T-helper 2 cell (primary cell): ENCODE measurements around the gene SNRNP25.
"Not testable (repeated sequence)": the region's sequence is repeated elsewhere in the genome, so short reads cannot be mapped to it uniquely, and the experiment has no call there.

Experiments used
- DNase-seq, 5 experiments: peaks; one replicate each; pipeline versions ENCODE4 v3.0.0 to v3.0.0-alpha.2; 2012 to 2022

Gene SNRNP25

GRCh38 chr16:42069-42457 lies 11.6 kb upstream of the SNRNP25 start:
- no peak for DNase-seq

DNA sequence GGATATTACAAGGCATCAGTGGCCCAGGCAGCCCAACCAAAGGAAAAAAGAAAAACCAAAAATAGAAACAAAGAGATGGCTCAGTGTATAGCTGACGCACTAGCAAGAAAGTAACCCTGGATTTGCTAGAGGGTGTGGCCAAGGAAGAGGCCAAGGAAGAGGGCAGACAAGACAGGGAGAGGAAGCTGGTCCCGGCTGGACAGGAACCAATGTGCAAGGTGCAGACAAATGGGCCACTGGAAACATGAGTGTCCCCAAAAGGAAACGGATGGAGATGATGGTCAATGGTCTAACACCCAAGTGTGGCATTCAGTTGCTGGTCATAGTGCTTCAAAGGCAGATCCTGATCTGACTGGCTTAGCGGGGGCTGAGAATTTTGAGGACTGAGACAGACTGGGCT lies 10.9 kb upstream of the SNRNP25 start:
- DNase-seq: no peak

GRCh38 chr16:43294-43693 lies 10.3 kb upstream of the SNRNP25 start:
- no peak for DNase-seq

DNA sequence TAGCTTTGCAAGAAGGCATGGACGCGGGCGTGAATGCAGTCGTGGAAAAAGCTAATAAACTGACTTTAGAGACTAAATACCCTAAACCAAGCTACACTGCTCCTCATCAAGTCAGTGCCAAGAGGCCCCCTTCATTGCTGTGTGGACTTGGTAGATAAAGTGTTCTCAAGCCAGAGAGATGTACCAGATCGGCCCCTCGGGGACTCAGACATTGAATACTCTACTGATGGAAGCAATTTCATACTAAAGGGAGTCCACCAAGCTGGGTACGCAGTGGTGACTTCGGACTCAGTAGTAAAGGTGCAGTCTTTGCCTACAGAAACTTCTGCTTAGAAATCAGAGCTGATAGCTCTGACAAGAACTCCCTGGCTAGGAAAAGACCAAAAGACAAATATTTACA lies 9.0 kb upstream of the SNRNP25 start:
- no peak for DNase-seq

DNA sequence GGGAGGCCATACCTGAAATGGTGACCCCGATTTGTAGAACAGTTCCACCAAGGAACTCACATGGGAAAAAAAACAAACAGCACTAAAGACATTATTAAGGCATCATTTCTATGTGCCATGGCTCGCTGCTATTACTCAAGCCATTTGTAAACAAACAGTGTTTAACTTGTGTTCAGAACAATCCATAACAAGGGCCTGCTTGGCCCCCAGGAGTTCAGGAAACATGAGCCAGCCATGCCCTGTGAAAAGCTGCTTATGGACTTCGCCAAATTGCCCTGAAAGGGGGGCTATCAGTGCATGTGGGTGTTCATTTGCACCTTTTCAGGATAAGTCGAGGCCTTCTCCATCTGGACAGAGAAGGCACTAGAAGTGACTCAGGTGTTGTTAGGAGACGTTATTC lies 8.2 kb upstream of the SNRNP25 start:
- DNase-seq: no peak

DNA sequence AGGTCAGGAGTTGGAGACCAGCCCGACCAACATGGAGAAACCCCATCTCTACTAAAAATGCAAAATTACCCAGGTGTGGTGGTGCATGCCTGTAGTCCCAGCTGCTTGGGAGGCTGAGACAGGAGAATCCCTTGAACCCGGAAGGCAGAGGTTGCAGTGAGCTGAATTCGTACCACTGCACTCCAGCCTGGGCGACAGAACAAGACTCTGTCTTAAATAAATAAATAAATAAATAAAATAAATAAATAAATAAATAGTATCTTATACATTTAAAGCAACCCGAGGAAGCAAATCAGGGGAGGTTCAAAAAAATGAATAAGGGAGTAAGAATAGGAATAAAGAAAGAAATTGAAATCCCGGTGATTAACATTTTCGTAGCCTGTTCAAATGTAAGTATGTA lies 7.1 kb upstream of the SNRNP25 start:
- DNase-seq: not testable (repeated sequence)

GRCh38 chr16:47234-47633 lies 6.4 kb upstream of the SNRNP25 start:
- DNase-seq: no peak

DNA sequence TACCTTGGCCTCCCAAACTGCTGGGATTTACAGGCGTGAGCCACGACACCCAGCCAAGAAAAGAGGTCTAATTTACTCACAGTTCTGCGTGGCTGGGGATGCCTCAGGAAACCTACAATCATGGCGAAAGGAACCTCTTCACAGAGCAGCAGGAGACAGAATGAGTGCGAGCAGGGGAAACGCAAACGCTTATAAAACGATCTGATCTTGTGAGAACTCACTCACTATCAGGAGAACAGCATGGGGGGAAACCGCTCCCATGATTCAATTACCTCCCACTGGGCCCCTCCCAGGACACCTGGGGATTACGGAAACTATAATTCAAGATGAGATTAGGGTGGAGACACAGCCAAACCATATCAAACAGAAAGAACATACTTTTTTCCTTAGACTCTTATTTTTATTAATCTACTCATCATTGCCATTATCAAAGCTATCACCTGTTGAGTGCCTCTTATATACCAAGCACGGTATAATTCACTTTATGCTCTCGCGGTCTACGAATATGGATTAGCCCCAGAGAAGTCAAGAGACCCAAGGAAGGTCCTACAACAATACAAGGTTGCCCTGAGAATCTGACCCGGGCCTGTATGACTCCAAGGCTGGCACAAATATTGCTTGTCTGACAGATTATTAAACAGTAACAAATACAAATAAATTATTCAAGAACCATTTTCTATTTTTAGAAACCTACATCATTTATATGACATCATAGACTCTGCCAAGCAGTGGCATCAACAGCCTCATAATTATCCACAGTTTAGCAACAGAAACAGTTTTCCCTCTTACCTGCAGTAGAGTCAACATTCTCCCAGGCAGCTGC lies 2.6 kb upstream of the SNRNP25 start:
- DNase-seq: no peak

DNA sequence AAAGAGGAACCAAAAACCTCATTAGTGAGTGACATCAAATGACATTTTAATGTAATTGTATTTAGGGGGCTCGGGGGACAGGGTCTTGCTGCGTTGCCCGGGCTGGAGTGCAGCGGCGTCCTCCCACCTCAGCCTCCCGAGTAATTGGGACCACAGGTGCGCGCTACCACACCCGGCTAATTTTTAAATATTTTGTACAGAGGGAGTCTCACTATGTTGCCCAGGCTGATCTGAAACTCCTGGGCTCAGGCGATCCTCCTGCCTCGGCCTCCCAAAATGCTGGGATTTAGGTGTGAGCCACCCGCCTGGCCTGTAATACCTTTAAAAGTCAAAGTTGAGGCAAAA lies 581 bp downstream of the SNRNP25 start:
- DNase-seq: no peak

- DNase-seq: no peak
Observed at GRCh38 chr16:55571-56136, 2.0 kb downstream of the SNRNP25 start.

GRCh38 chr16:56231-56927 lies 2.8 kb downstream of the SNRNP25 start:
- no peak for DNase-seq

- DNase-seq: no peak
Observed at GRCh38 chr16:57711-58110, 4.1 kb downstream of the SNRNP25 start.

DNA sequence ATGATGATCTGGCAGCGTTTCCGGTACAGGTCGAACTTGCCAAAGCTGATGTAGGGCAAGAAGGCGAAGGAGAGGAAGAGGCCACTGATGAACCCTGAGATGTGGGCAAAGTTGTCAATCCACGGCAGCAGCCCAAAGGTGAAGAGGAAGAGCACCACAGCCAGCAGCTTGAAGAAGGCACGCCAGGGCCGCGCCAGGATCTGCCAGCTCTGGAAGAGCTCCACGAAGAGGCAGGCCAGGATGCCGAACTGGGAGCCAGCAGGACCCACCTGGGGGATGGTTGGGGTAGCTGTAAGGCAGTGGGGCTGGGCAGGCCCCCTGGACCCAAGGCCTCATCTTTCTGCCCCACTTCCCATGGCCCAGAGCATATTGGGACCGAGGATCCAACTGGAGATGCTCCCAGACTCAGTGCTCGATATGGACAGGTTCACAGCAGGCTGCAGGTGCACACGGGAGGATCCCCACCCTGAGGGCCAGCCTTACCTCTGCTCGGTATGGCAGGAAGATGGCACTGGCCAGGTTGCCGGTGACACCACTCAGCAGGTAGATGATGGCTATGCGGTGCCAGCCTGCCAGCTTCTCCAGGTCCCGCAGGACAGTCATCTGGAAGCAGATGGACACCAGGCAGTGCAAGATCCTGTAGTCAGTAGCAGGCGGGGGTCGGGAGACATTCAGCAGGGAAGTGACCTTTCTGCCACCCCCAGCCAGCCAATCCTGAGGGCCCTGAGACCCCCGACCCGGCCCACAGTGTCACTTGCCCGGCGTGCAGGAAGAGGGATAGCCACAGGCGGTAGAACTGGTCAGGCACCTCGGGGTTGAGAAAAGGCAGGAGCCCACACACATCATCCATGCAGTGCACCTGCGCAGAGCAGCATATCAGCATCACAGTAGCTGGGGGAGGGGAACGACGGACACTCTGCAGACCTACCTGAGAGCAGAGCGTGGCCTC lies 5.1 kb downstream of the SNRNP25 start:
- DNase-seq: no peak

- DNase-seq: no peak
Observed at GRCh38 chr16:59440-60059, 5.9 kb downstream of the SNRNP25 start.

GRCh38 chr16:60166-60565 lies 6.5 kb downstream of the SNRNP25 start:
- no peak for DNase-seq

DNA sequence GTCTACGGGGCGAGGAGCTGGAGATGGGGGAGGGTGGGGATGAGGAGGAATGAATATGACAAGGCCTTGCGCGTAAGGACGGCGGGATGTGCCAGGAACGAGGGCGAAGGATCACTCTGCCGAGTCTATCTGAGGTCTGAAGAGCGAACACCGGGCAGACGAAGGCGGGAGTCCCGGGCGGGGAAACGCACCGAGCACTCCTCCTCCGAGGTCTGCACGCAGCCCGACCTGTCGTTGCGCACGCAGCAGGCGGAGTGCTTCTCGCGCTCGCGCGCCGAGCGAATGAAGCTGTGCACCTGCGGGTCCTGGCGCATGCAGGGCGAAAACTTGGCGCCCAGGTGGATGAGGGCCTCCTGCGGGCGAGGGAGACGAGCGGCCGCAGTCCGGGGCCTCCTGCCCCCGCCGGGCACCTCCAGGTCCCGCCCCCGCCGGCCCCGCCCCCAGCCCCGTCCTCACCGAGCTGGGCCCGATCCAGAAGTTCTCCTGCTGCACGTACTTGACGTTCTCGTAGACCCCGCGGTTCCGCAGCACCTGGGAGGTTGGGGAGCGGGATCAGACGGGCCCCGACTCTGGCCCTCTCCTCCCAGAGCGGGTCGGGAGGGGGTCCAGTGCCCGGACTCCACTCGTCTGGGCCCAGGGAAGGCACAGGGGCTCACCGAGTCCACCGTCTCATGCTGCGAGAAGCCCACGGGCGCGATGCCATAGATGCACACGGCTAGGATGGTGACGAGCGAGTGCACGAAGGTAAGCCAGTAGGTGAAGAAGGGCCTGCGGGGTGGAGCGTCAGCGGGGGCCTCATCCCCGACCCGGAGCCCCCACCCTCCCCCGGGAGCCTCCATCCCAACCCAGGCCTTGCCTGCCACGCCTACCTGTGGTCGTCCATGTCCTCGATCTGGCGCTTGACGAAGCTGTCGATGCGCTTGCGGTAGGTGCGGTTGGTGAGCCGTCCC lies 7.6 kb downstream of the SNRNP25 start:
- no peak for DNase-seq

GRCh38 chr16:61879-62281 lies 8.3 kb downstream of the SNRNP25 start:
- DNase-seq: no peak

- no peak for DNase-seq
Observed at GRCh38 chr16:62283-62967, 8.8 kb downstream of the SNRNP25 start.

GRCh38 chr16:62968-63391 lies 9.4 kb downstream of the SNRNP25 start:
- no peak for DNase-seq

GRCh38 chr16:63466-63865 lies 9.8 kb downstream of the SNRNP25 start:
- no peak for DNase-seq
